HepG2 (cell line): ENCODE measurements around the gene ADARB1. TPM values are rescaled to one million over a fixed set of nuclear protein-coding genes. Genes with fewer than 3 reads are reported as not detected.

Experiments used
- ATAC-seq: fragments of 200-7000 bp; cut with Tn5 transposase; 3 replicates; pipeline ENCODE4 v1.9.1; 2020; ENCODE audit warnings: mild to moderate bottlenecking, moderate library complexity
- BruUV-seq: library from RNA; stranded (reverse); fragments of 400-500 nt; replicated peaks from 2 replicates; lab custom pipeline; 2021; lab: Mats Ljungman, UMichigan
- CTCF ChIA-PET: fragments of 300-600 bp; formaldehyde crosslinking; extraction: SDS; loops from one replicate; lab custom pipeline; 2021; ENCODE audit warnings: low total read pairs, inconsistent platforms, low intra/inter-chr PET ratio; lab: Yijun Ruan, JAX
- POLR2A ChIA-PET: fragments of 350-600 bp; sonication (Branson Sonifier 250); formaldehyde crosslinking; loops from one replicate; lab custom pipeline; 2020; ENCODE audit warnings: antibody characterized with exemption, inconsistent platforms; lab: Yijun Ruan, JAX
- DNase-seq: peaks from one replicate; pipeline ENCODE4 v3.0.0-alpha.2; 2015; ENCODE audit warnings: low spot score
- FAIRE-seq: peaks from 3 replicates; lab custom pipeline; 2011; peaks lifted over from hg19 to GRCh38; lab: Jason Lieb, UNC
- H2AFZ ChIP-seq: one replicate; pipeline ENCODE4 v1.6.1; 2011; ENCODE audit warnings: low read length, inconsistent platforms
- H3K27ac ChIP-seq: fragments of 300-600 bp; 3 replicates; pipeline ENCODE4 v1.8.0; 2011; ENCODE audit warnings: mixed run types, mild to moderate bottlenecking, mixed read lengths, low read length, inconsistent platforms; ENCODE audit not compliant: insufficient read depth; ENCODE audit errors: extremely low read length
- H3K27me3 ChIP-seq, 2 experiments: fragments of 200-600 bp in 1 of 2; 2 replicates in 1 of 2; 3 replicates in 1 of 2; pipeline versions ENCODE4 v1.6.0 to v1.8.0; 2011; ENCODE audit warnings: low read length in 2 of 2, mild to moderate bottlenecking in 2 of 2, moderate library complexity in 2 of 2, inconsistent platforms in 1 of 2; ENCODE audit not compliant: insufficient read depth in 2 of 2, control insufficient read depth in 1 of 2
- H3K36me3 ChIP-seq, 2 experiments: fragments of 200-600 bp in 1 of 2; replicated peaks in 1 of 2; 2 replicates in 1 of 2; 3 replicates in 1 of 2; pipeline versions ENCODE4 v1.5.1 to v1.8.0; 2011; ENCODE audit warnings: low read length in 2 of 2, inconsistent platforms in 1 of 2; ENCODE audit not compliant: insufficient read depth in 2 of 2, control insufficient read depth in 1 of 2
- H3K4me1 ChIP-seq: 2 replicates; pipeline ENCODE4 v1.5.1; 2012; ENCODE audit warnings: low read length, inconsistent platforms; ENCODE audit not compliant: insufficient read depth
- H3K4me2 ChIP-seq: 2 replicates; pipeline ENCODE4 v1.6.0; 2011; ENCODE audit warnings: low read depth, low read length, inconsistent platforms
- H3K4me3 ChIP-seq, 3 experiments: fragments of 200-600 bp in 1 of 3; sonication (generic), shearing (Covaris generic) in 1 of 3; replicated peaks in 1 of 3; 2 replicates each; pipeline ENCODE4 v1.5.1; 2011 to 2016; ENCODE audit warnings: low read length in 3 of 3, inconsistent platforms in 2 of 3, low read depth in 2 of 3, mild to moderate bottlenecking in 2 of 3, control low read depth in 1 of 3, mixed read lengths in 1 of 3; ENCODE audit not compliant: insufficient read depth in 1 of 3
- H3K79me2 ChIP-seq: one replicate; pipeline ENCODE4 v1.6.1; 2011; ENCODE audit warnings: low read length, inconsistent platforms; ENCODE audit not compliant: insufficient read depth
- H3K9ac ChIP-seq: 2 replicates; pipeline ENCODE4 v1.6.0; 2011; ENCODE audit warnings: mild to moderate bottlenecking, low read depth, low read length, inconsistent platforms; ENCODE audit not compliant: insufficient read depth
- H3K9me3 ChIP-seq: 2 replicates; pipeline ENCODE4 v1.5.1; 2012; ENCODE audit warnings: mild to moderate bottlenecking, low read length
- H4K20me1 ChIP-seq: 2 replicates; pipeline ENCODE4 v1.6.0; 2011; ENCODE audit warnings: inconsistent platforms, mild to moderate bottlenecking, low read length, moderate library complexity; ENCODE audit not compliant: insufficient read depth
- CREB3 ChIP-seq: sonication (generic); formaldehyde crosslinking; IDR thresholded peaks from 2 replicates; pipeline ENCODE4 v1.5.0; 2020; ENCODE audit warnings: missing genetic modification reagents
- RFX1 ChIP-seq: fragments of 450-650 bp; IDR thresholded peaks from 2 replicates; pipeline ENCODE4 v1.6.1; 2017
- ZNF484 ChIP-seq: sonication (generic); formaldehyde crosslinking; IDR thresholded peaks from 2 replicates; pipeline ENCODE4 v1.5.1; 2020; ENCODE audit warnings: mild to moderate bottlenecking, low read depth, missing genetic modification reagents, borderline replicate concordance
- ZNF512B ChIP-seq: sonication (generic); formaldehyde crosslinking; IDR thresholded peaks from 2 replicates; pipeline ENCODE4 v1.5.1; 2020; ENCODE audit warnings: missing genetic modification reagents, mild to moderate bottlenecking, borderline replicate concordance
- ZNF530 ChIP-seq: sonication (generic); formaldehyde crosslinking; IDR thresholded peaks from 2 replicates; pipeline ENCODE4 v1.5.0; 2020; ENCODE audit warnings: low read depth, mild to moderate bottlenecking, missing genetic modification reagents
- WGBS: methylation state at CpG from one replicate; pipeline ENCODE4 v1.1.6; 2017; ENCODE audit warnings: low lambda C conversion rate; 5-methylcytosine and 5-hydroxymethylcytosine counted together
- in situ Hi-C: cut with HindIII; loops from 2 replicates; pipeline ENCODE4 v1.10.0; 2017; ENCODE audit warnings: low pct_unique_long_range_greater_than_20kb; ENCODE audit not compliant: extremely low pct_ligation_motif_present
- intact Hi-C: fragments of 100-400 bp; cut with micrococcal nuclease; formaldehyde crosslinking; loops from one replicate; pipeline ENCODE4 v1.10.0; 2022; ENCODE audit not compliant: unreplicated experiment
- polyA plus RNA-seq, 8 experiments: library from polyadenylated mRNA; depleted of rRNA in 3 of 8; stranded (reverse) in 7 of 8; unstranded in 1 of 8; fragments of >200 nt; fragmentation: Illumina TruSeq in 4 of 8; extraction: Trizol in 4 of 8; gene quantifications; 2 replicates each; pipeline versions ENCODE4 v1.2.1 to v1.2.3, GENCODE V29; 2011 to 2016; ENCODE audit warnings: low read depth in 4 of 8, missing spikeins in 1 of 8, mixed read lengths in 1 of 8; ENCODE audit not compliant: insufficient read depth in 1 of 8
- total RNA-seq, 5 experiments: library from RNA; depleted of rRNA; stranded (reverse); fragments of >200 nt; fragmentation: Illumina TruSeq; extraction: Trizol; gene quantifications; 2 replicates each; pipeline ENCODE4 v1.2.3, GENCODE V29; 2016; ENCODE audit warnings: low read depth in 1 of 5
- TF ChIP-seq, protein P1 (sequence below): sonication (generic); formaldehyde crosslinking; IDR thresholded peaks from 2 replicates; pipeline ENCODE4 v1.5.0; 2020; ENCODE audit warnings: mild to moderate bottlenecking, missing genetic modification reagents

The ADARB1 gene
- total and polyA plus RNA-seq, 2 of the 13 experiments (the other 11 are each of a cell fraction or from before 2014, with no cell fraction given) = 6.6 to 10.0 TPM

DNA sequence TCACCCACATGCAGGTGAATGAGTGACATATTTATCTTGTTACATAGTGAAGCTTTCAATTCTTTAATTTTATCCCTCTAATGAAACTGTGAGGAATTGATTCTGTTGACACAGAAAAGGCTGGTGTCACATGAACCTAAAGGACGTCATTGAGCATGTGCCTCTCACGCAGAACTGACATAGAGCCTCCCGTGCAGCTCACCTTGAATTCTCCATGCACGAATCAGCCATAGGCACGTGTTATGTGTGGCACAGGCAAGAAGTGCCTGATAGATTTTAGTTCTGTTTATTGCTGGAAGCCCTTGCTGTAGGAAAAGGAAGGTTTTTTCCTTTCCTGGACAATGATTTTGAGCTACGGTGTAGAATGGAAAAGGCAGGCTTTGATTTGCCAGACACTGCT, 11.3 kb downstream of the ADARB1 start:
- Histone ChIP-seq H4K20me1 (no peaks in the 10 kb centered on the region; the same call in 1 of the 2 replicates), H3K36me3 (peaks cover 0 to 12% of the 10 kb centered on the region in 2 experiments; a peak in 1 of 5 replicates), H3K9me3 (no peaks in the 10 kb centered on the region), H3K79me2 (peaks cover 2% of the 10 kb centered on the region), H3K4me1 (0 out of 2 replicates have a peak, but pooled peaks cover 7% of the 10 kb centered on the region), H3K4me2 (no peak overlapping the region), H2AFZ (no peak overlapping the region), H3K27ac (no peak overlapping the region), H3K4me3 (no peak overlapping the region), H3K9ac (no peak overlapping the region), H3K27me3 (no peaks in the 10 kb centered on the region)
- no TSS peak for BruUV-seq
- in situ Hi-C loops (no loop called here), intact Hi-C loops (no loop called here)
- DNase-seq (no peak), FAIRE-seq (no peak), ATAC-seq (no peak)
- CTCF ChIA-PET = no interaction called here
- TF ChIP-seq CREB3 (CRISPR knock-in tag) (no peak), ZNF512B (CRISPR knock-in tag) (no peak), ZNF484 (CRISPR knock-in tag) (no peak), ZNF530 (no peak), RFX1 (no peak)
- TF ChIP-seq, protein P1, sequence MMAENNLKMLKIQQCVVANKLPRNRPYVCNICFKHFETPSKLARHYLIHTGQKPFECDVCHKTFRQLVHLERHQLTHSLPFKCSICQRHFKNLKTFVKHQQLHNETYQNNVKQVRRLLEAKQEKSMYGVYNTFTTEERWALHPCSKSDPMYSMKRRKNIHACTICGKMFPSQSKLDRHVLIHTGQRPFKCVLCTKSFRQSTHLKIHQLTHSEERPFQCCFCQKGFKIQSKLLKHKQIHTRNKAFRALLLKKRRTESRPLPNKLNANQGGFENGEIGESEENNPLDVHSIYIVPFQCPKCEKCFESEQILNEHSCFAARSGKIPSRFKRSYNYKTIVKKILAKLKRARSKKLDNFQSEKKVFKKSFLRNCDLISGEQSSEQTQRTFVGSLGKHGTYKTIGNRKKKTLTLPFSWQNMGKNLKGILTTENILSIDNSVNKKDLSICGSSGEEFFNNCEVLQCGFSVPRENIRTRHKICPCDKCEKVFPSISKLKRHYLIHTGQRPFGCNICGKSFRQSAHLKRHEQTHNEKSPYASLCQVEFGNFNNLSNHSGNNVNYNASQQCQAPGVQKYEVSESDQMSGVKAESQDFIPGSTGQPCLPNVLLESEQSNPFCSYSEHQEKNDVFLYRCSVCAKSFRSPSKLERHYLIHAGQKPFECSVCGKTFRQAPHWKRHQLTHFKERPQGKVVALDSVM = no peak
- WGBS = 93% methylated on average over 6 of the region's 6 CpGs
- POLR2A ChIA-PET = no interaction called here
